Vagina (tissue), 2 donors: ENCODE results near the gene CLEC2L. TPM values are rescaled to one million over a fixed set of nuclear protein-coding genes. Genes with fewer than 3 reads are reported as not detected.

Experiments used
- DNase-seq, 2 donors: peaks; one replicate each; pipeline ENCODE4 v3.0.0-alpha.2; 2017; ENCODE audit errors: extremely low spot score in 2 of 2
- H3K27ac ChIP-seq: fragments of 200-600 bp; sonication (generic); one replicate; pipeline ENCODE4 v1.5.1; 2019
- H3K27me3 ChIP-seq: fragments of 200-600 bp; sonication (generic); one replicate; pipeline ENCODE4 v1.5.1; 2019
- H3K36me3 ChIP-seq, 2 donors: fragments of 200-600 bp; sonication (generic); one replicate each; pipeline ENCODE4 v1.5.1; 2017 to 2019
- H3K4me1 ChIP-seq: fragments of 200-600 bp; sonication (generic); one replicate; pipeline ENCODE4 v1.5.1; 2019
- H3K4me3 ChIP-seq, 2 donors: fragments of 200-600 bp; sonication (generic); 1 replicate in 1 of 2; 2 replicates in 1 of 2; pipeline ENCODE4 v1.5.1; 2016 to 2019
- H3K9me3 ChIP-seq: fragments of 200-600 bp; sonication (generic); one replicate; pipeline ENCODE4 v1.5.1; 2019
- CTCF ChIP-seq, 3 experiments: fragments of 450-650 bp in 2 of 3; fragments of 200-600 bp in 1 of 3; sonication (generic) in 1 of 3; IDR thresholded peaks; one replicate each; pipeline ENCODE4 v1.5.1; 2017 to 2019; ENCODE audit warnings: antibody characterized with exemption in 3 of 3, mild to moderate bottlenecking in 2 of 3, moderate library complexity in 2 of 3
- POLR2A ChIP-seq, 2 donors: fragments of 450-650 bp; IDR thresholded peaks; one replicate each; pipeline ENCODE4 v1.6.1; 2017; ENCODE audit warnings: antibody characterized with exemption in 2 of 2, mild to moderate bottlenecking in 2 of 2, moderate library complexity in 2 of 2
- POLR2AphosphoS5 ChIP-seq, 2 donors: sonication (generic); formaldehyde crosslinking; IDR thresholded peaks; one replicate each; pipeline ENCODE4 v1.9.0; 2017; ENCODE audit warnings: antibody characterized with exemption in 2 of 2, mild to moderate bottlenecking in 2 of 2, low read depth in 1 of 2; ENCODE audit not compliant: insufficient read depth in 1 of 2
- intact Hi-C: fragments of 100-400 bp; cut with DNase I; formaldehyde crosslinking; loops from one replicate; pipeline ENCODE4 v1.15.1; 2023
- total RNA-seq: library from RNA; depleted of rRNA; stranded (reverse); fragments of >200 nt; gene quantifications from one replicate; pipeline ENCODE4 v1.2.3, GENCODE V29; 2016

CLEC2L gene
- total RNA-seq, 1 donor from 2014 or later: not detected

GRCh38 chr7:139534966-139535651 is 11.6 kb downstream of the CLEC2L start:
- TF ChIP-seq POLR2A (IDR thresholded peaks at IDR 0.05): no peak
- TF ChIP-seq CTCF (IDR thresholded peaks at IDR 0.05): no peak
- no peak for TF ChIP-seq POLR2AphosphoS5 (IDR thresholded peaks at IDR 0.05; ENCODE audit: insufficient read depth in 1 of 2, low read depth in 1 of 2)
- H3K27ac ChIP-seq: no peak overlapping the region
- intact Hi-C loops: no loop called here
- H3K27me3 ChIP-seq: no peaks in the 10 kb centered on the region
- no peaks in the 10 kb centered on the region for H3K4me1 ChIP-seq
- no peak overlapping the region for H3K4me3 ChIP-seq
- H3K9me3 ChIP-seq: no peaks in the 10 kb centered on the region
- no peaks in the 10 kb centered on the region for H3K36me3 ChIP-seq
- DNase-seq: no peak

- no peaks in the 10 kb centered on the region for H3K4me1 ChIP-seq
- H3K9me3 ChIP-seq: no peaks in the 10 kb centered on the region
- no peaks in the 10 kb centered on the region for H3K36me3 ChIP-seq
- H3K27me3 ChIP-seq: no peaks in the 10 kb centered on the region
- H3K27ac ChIP-seq: no peak overlapping the region
- H3K4me3 ChIP-seq: no peak overlapping the region
- no peak for DNase-seq
- intact Hi-C loops: no loop called here
- TF ChIP-seq CTCF (IDR thresholded peaks at IDR 0.05): no peak
Observed at GRCh38 chr7:139536152-139536551, 12.7 kb downstream of the CLEC2L start.

GRCh38 chr7:139538881-139539635 is 15.6 kb downstream of the CLEC2L start:
- Histone ChIP-seq H3K9me3 (no peaks in the 10 kb centered on the region), H3K4me3 (no peak overlapping the region), H3K36me3 (no peaks in the 10 kb centered on the region), H3K4me1 (no peaks in the 10 kb centered on the region), H3K27ac (no peak overlapping the region), H3K27me3 (no peaks in the 10 kb centered on the region)
- no peak for TF ChIP-seq CTCF (IDR thresholded peaks at IDR 0.05)
- no peak for TF ChIP-seq POLR2AphosphoS5 (IDR thresholded peaks at IDR 0.05; ENCODE audit: insufficient read depth in 1 of 2, low read depth in 1 of 2)
- TF ChIP-seq POLR2A (IDR thresholded peaks at IDR 0.05): no peak
- intact Hi-C loops: no loop called here
- DNase-seq: no peak

GRCh38 chr7:139540203-139540602 is 16.7 kb downstream of the CLEC2L start:
- no peak for DNase-seq
- H3K9me3 ChIP-seq: no peaks in the 10 kb centered on the region
- H3K27me3 ChIP-seq: no peaks in the 10 kb centered on the region
- intact Hi-C loops: no loop called here
- H3K4me3 ChIP-seq: no peak overlapping the region
- H3K27ac ChIP-seq: no peak overlapping the region
- TF ChIP-seq CTCF (IDR thresholded peaks at IDR 0.05): no peak
- no peak for TF ChIP-seq POLR2A (IDR thresholded peaks at IDR 0.05)
- no peak for TF ChIP-seq POLR2AphosphoS5 (IDR thresholded peaks at IDR 0.05; ENCODE audit: insufficient read depth in 1 of 2, low read depth in 1 of 2)
- H3K4me1 ChIP-seq: no peaks in the 10 kb centered on the region
- no peaks in the 10 kb centered on the region for H3K36me3 ChIP-seq
